Vagina (tissue), 2 donors: ENCODE measurements around the gene NKD2. TPM values are rescaled to one million over a fixed set of nuclear protein-coding genes. Genes with fewer than 3 reads are reported as not detected.

ENCODE experiments used
- DNase-seq, 2 donors: peaks; one replicate each; pipeline ENCODE4 v3.0.0-alpha.2; 2017; ENCODE audit errors: extremely low spot score in 2 of 2
- H3K27ac ChIP-seq: fragments of 200-600 bp; sonication (generic); one replicate; pipeline ENCODE4 v1.5.1; 2019
- H3K27me3 ChIP-seq: fragments of 200-600 bp; sonication (generic); one replicate; pipeline ENCODE4 v1.5.1; 2019
- H3K36me3 ChIP-seq, 2 donors: fragments of 200-600 bp; sonication (generic); one replicate each; pipeline ENCODE4 v1.5.1; 2017 to 2019
- H3K4me1 ChIP-seq: fragments of 200-600 bp; sonication (generic); one replicate; pipeline ENCODE4 v1.5.1; 2019
- H3K4me3 ChIP-seq, 2 donors: fragments of 200-600 bp; sonication (generic); 1 replicate in 1 of 2; 2 replicates in 1 of 2; pipeline ENCODE4 v1.5.1; 2016 to 2019
- H3K9me3 ChIP-seq: fragments of 200-600 bp; sonication (generic); one replicate; pipeline ENCODE4 v1.5.1; 2019
- CTCF ChIP-seq, 3 experiments: fragments of 450-650 bp in 2 of 3; fragments of 200-600 bp in 1 of 3; sonication (generic) in 1 of 3; IDR thresholded peaks; one replicate each; pipeline ENCODE4 v1.5.1; 2017 to 2019; ENCODE audit warnings: antibody characterized with exemption in 3 of 3, mild to moderate bottlenecking in 2 of 3, moderate library complexity in 2 of 3
- POLR2A ChIP-seq, 2 donors: fragments of 450-650 bp; IDR thresholded peaks; one replicate each; pipeline ENCODE4 v1.6.1; 2017; ENCODE audit warnings: antibody characterized with exemption in 2 of 2, mild to moderate bottlenecking in 2 of 2, moderate library complexity in 2 of 2
- POLR2AphosphoS5 ChIP-seq, 2 donors: sonication (generic); formaldehyde crosslinking; IDR thresholded peaks; one replicate each; pipeline ENCODE4 v1.9.0; 2017; ENCODE audit warnings: antibody characterized with exemption in 2 of 2, mild to moderate bottlenecking in 2 of 2, low read depth in 1 of 2; ENCODE audit not compliant: insufficient read depth in 1 of 2
- intact Hi-C: fragments of 100-400 bp; cut with DNase I; formaldehyde crosslinking; loops from one replicate; pipeline ENCODE4 v1.15.1; 2023
- total RNA-seq: library from RNA; depleted of rRNA; stranded (reverse); fragments of >200 nt; gene quantifications from one replicate; pipeline ENCODE4 v1.2.3, GENCODE V29; 2016

The NKD2 gene
- total RNA-seq, 1 donor from 2014 or later: 2.0 TPM

- Histone ChIP-seq H3K27me3 (peaks cover 7% of the 10 kb centered on the region), H3K27ac (no peak overlapping the region), H3K4me3 (no peak overlapping the region), H3K4me1 (peaks cover 22% of the 10 kb centered on the region), H3K9me3 (no peaks in the 10 kb centered on the region), H3K36me3 (no peaks in the 10 kb centered on the region)
- TF ChIP-seq POLR2A (IDR thresholded peaks at IDR 0.05): no peak
- TF ChIP-seq POLR2AphosphoS5 (IDR thresholded peaks at IDR 0.05; ENCODE audit: insufficient read depth in 1 of 2, low read depth in 1 of 2): no peak
- no peak for TF ChIP-seq CTCF (IDR thresholded peaks at IDR 0.05)
- no peak for DNase-seq
- intact Hi-C loops: no loop called here
Measured at GRCh38 chr5:1013948-1014301, 5.3 kb downstream of the NKD2 start.

- Histone ChIP-seq H3K4me1 (peaks cover 18% of the 10 kb centered on the region), H3K4me3 (no peak overlapping the region), H3K27me3 (peaks cover 3% of the 10 kb centered on the region), H3K36me3 (no peaks in the 10 kb centered on the region), H3K27ac (no peak overlapping the region), H3K9me3 (no peaks in the 10 kb centered on the region)
- intact Hi-C loops: no loop called here
- TF ChIP-seq CTCF (IDR thresholded peaks at IDR 0.05) (no peak), POLR2A (IDR thresholded peaks at IDR 0.05) (no peak), POLR2AphosphoS5 (IDR thresholded peaks at IDR 0.05; ENCODE audit: insufficient read depth in 1 of 2, low read depth in 1 of 2) (no peak)
- DNase-seq: no peak
Measured at GRCh38 chr5:1014346-1014745, 5.7 kb downstream of the NKD2 start.

- intact Hi-C loops: no loop called here
- DNase-seq: no peak
- Histone ChIP-seq H3K27ac (no peak overlapping the region), H3K4me3 (no peak overlapping the region), H3K9me3 (no peaks in the 10 kb centered on the region), H3K27me3 (no peaks in the 10 kb centered on the region), H3K4me1 (peaks cover 14% of the 10 kb centered on the region), H3K36me3 (no peaks in the 10 kb centered on the region)
- TF ChIP-seq POLR2A (IDR thresholded peaks at IDR 0.05) (no peak), POLR2AphosphoS5 (IDR thresholded peaks at IDR 0.05; ENCODE audit: insufficient read depth in 1 of 2, low read depth in 1 of 2) (no peak), CTCF (IDR thresholded peaks at IDR 0.05) (no peak)
Measured at GRCh38 chr5:1014781-1015221, 6.2 kb downstream of the NKD2 start.

- Histone ChIP-seq H3K9me3 (no peaks in the 10 kb centered on the region), H3K27ac (no peak overlapping the region), H3K27me3 (no peaks in the 10 kb centered on the region), H3K36me3 (no peaks in the 10 kb centered on the region), H3K4me3 (no peak overlapping the region), H3K4me1 (peaks cover 7% of the 10 kb centered on the region)
- no peak for TF ChIP-seq POLR2AphosphoS5 (IDR thresholded peaks at IDR 0.05; ENCODE audit: insufficient read depth in 1 of 2, low read depth in 1 of 2)
- no peak for TF ChIP-seq POLR2A (IDR thresholded peaks at IDR 0.05)
- no peak for TF ChIP-seq CTCF (IDR thresholded peaks at IDR 0.05)
- DNase-seq: no peak
- intact Hi-C loops: no loop called here
Measured at GRCh38 chr5:1015507-1015906, 6.9 kb downstream of the NKD2 start.

GRCh38 chr5:1016036-1016435 lies 7.4 kb downstream of the NKD2 start:
- Histone ChIP-seq H3K27me3 (no peaks in the 10 kb centered on the region), H3K9me3 (no peaks in the 10 kb centered on the region), H3K4me3 (no peak overlapping the region), H3K4me1 (peaks cover 7% of the 10 kb centered on the region), H3K27ac (no peak overlapping the region), H3K36me3 (no peaks in the 10 kb centered on the region)
- no peak for DNase-seq
- intact Hi-C loops: no loop called here
- no peak for TF ChIP-seq POLR2A (IDR thresholded peaks at IDR 0.05)
- TF ChIP-seq CTCF (IDR thresholded peaks at IDR 0.05): no peak
- TF ChIP-seq POLR2AphosphoS5 (IDR thresholded peaks at IDR 0.05; ENCODE audit: insufficient read depth in 1 of 2, low read depth in 1 of 2): no peak
